HepG2 (cell line): ENCODE results near the gene APBA1. TPM values are rescaled to one million over a fixed set of nuclear protein-coding genes. Genes with fewer than 3 reads are reported as not detected.

Source experiments
- EP300 ChIP-seq, 3 experiments: sonication (generic) in 1 of 3; formaldehyde crosslinking in 1 of 3; IDR thresholded peaks; 2 replicates each; pipeline versions ENCODE4 v1.5.1 to v1.6.1; 2011 to 2020; ENCODE audit warnings: low read depth in 2 of 3, low read length in 2 of 3, borderline replicate concordance in 1 of 3, improper control_type of control experiment in 1 of 3, mild to moderate bottlenecking in 1 of 3, missing genetic modification reagents in 1 of 3, moderate library complexity in 1 of 3
- FOSL2 ChIP-seq: sonication (generic); formaldehyde crosslinking; IDR thresholded peaks from 2 replicates; pipeline ENCODE4 v1.4.0; 2020; ENCODE audit warnings: missing genetic modification reagents
- GABPA ChIP-seq, 2 experiments: IDR thresholded peaks; 2 replicates each; pipeline ENCODE4 v1.6.1; 2011 to 2016; ENCODE audit warnings: low read depth in 2 of 2, low read length in 1 of 2, missing biosample characterization in 1 of 2, missing genetic modification characterization in 1 of 2
- GTF3A ChIP-seq: sonication (generic); formaldehyde crosslinking; conservative IDR thresholded peaks from 2 replicates; pipeline ENCODE4 v1.4.0; 2020; ENCODE audit warnings: mild to moderate bottlenecking, missing genetic modification reagents
- HDAC2 ChIP-seq: sonication (generic); formaldehyde crosslinking; IDR thresholded peaks from 2 replicates; pipeline ENCODE4 v1.4.0; 2020; ENCODE audit warnings: missing genetic modification reagents
- HHEX ChIP-seq: IDR thresholded peaks from 2 replicates; pipeline ENCODE4 v1.6.1; 2016; ENCODE audit warnings: control low read depth
- KLF15 ChIP-seq: sonication (generic); formaldehyde crosslinking; IDR thresholded peaks from 2 replicates; pipeline ENCODE4 v1.8.1; 2023; ENCODE audit warnings: borderline replicate concordance, mild to moderate bottlenecking, inconsistent platforms, missing genetic modification reagents, mixed read lengths
- NCOR1 ChIP-seq: fragments of 200-600 bp; sonication (generic); IDR thresholded peaks from 2 replicates; pipeline ENCODE4 v1.7.0; 2017; ENCODE audit warnings: antibody characterized with exemption, low read length, borderline replicate concordance
- NFKBIZ ChIP-seq: IDR thresholded peaks from 2 replicates; pipeline ENCODE4 v1.6.1; 2018; ENCODE audit warnings: missing genetic modification reagents, missing compliant biosample characterization
- POLR2A ChIP-seq, 2 experiments: IDR thresholded peaks; 2 replicates each; pipeline ENCODE4 v1.6.1; 2011; ENCODE audit warnings: low read depth in 2 of 2, low read length in 2 of 2, mild to moderate bottlenecking in 1 of 2, moderate library complexity in 1 of 2; ENCODE audit not compliant: insufficient read depth in 1 of 2
- RELA ChIP-seq: sonication (generic); formaldehyde crosslinking; IDR thresholded peaks from 2 replicates; pipeline ENCODE4 v1.4.0; 2020; ENCODE audit warnings: missing genetic modification reagents
- ZC3H4 ChIP-seq: sonication (generic); formaldehyde crosslinking; IDR thresholded peaks from 2 replicates; pipeline ENCODE4 v1.4.0; 2020; ENCODE audit warnings: missing genetic modification reagents, borderline replicate concordance
- ZNF362 ChIP-seq: sonication (generic); formaldehyde crosslinking; IDR thresholded peaks from 2 replicates; pipeline ENCODE4 v1.4.0; 2020; ENCODE audit warnings: missing genetic modification reagents, mild to moderate bottlenecking, borderline replicate concordance
- ZNF484 ChIP-seq: sonication (generic); formaldehyde crosslinking; IDR thresholded peaks from 2 replicates; pipeline ENCODE4 v1.5.1; 2020; ENCODE audit warnings: mild to moderate bottlenecking, low read depth, missing genetic modification reagents, borderline replicate concordance
- ZNF496 ChIP-seq: sonication (generic); formaldehyde crosslinking; IDR thresholded peaks from 2 replicates; pipeline ENCODE4 v1.8.1; 2023; ENCODE audit warnings: mild to moderate bottlenecking, moderate library complexity, missing genetic modification reagents; ENCODE audit not compliant: insufficient replicate concordance
- ZNF614 ChIP-seq: IDR thresholded peaks from 2 replicates; pipeline ENCODE4 v1.6.1; 2018; ENCODE audit warnings: missing biosample characterization, missing genetic modification reagents, inconsistent platforms, borderline replicate concordance
- ZNF749 ChIP-seq: sonication (generic); formaldehyde crosslinking; IDR thresholded peaks from 2 replicates; pipeline ENCODE4 v1.8.0; 2022; ENCODE audit warnings: mild to moderate bottlenecking, missing genetic modification reagents, moderate library complexity, borderline replicate concordance
- ZNF781 ChIP-seq: sonication (generic); formaldehyde crosslinking; IDR thresholded peaks from 2 replicates; pipeline ENCODE4 v1.5.1; 2020; ENCODE audit warnings: borderline replicate concordance, mild to moderate bottlenecking, missing genetic modification reagents; ENCODE audit errors: not compliant biosample characterization
- ZSCAN20 ChIP-seq: sonication (generic); formaldehyde crosslinking; IDR thresholded peaks from 2 replicates; pipeline ENCODE4 v1.4.0; 2020; ENCODE audit warnings: missing genetic modification reagents, mild to moderate bottlenecking, borderline replicate concordance
- polyA plus RNA-seq, 8 experiments: library from polyadenylated mRNA; depleted of rRNA in 3 of 8; stranded (reverse) in 7 of 8; unstranded in 1 of 8; fragments of >200 nt; fragmentation: Illumina TruSeq in 4 of 8; extraction: Trizol in 4 of 8; gene quantifications; 2 replicates each; pipeline versions ENCODE4 v1.2.1 to v1.2.3, GENCODE V29; 2011 to 2016; ENCODE audit warnings: low read depth in 4 of 8, missing spikeins in 1 of 8, mixed read lengths in 1 of 8; ENCODE audit not compliant: insufficient read depth in 1 of 8
- total RNA-seq, 5 experiments: library from RNA; depleted of rRNA; stranded (reverse); fragments of >200 nt; fragmentation: Illumina TruSeq; extraction: Trizol; gene quantifications; 2 replicates each; pipeline ENCODE4 v1.2.3, GENCODE V29; 2016; ENCODE audit warnings: low read depth in 1 of 5
- TF ChIP-seq, protein P1 (sequence below): sonication (generic); formaldehyde crosslinking; IDR thresholded peaks from 2 replicates; pipeline ENCODE4 v1.4.0; 2020; ENCODE audit warnings: missing genetic modification reagents; ENCODE audit errors: not compliant biosample characterization
- TF ChIP-seq, protein P2 (sequence below): IDR thresholded peaks from 2 replicates; pipeline ENCODE4 v1.6.1; 2016; ENCODE audit warnings: low read depth, borderline replicate concordance
- TF ChIP-seq, protein P3 (sequence below): IDR thresholded peaks from 2 replicates; pipeline ENCODE4 v1.6.1; 2018; ENCODE audit warnings: missing genetic modification reagents, mild to moderate bottlenecking, missing compliant biosample characterization

Gene APBA1
- total and polyA plus RNA-seq, 2 of the 13 experiments (the other 11 are each of a cell fraction or from before 2014, with no cell fraction given) = 0.15 TPM; not detected in 1

DNA sequence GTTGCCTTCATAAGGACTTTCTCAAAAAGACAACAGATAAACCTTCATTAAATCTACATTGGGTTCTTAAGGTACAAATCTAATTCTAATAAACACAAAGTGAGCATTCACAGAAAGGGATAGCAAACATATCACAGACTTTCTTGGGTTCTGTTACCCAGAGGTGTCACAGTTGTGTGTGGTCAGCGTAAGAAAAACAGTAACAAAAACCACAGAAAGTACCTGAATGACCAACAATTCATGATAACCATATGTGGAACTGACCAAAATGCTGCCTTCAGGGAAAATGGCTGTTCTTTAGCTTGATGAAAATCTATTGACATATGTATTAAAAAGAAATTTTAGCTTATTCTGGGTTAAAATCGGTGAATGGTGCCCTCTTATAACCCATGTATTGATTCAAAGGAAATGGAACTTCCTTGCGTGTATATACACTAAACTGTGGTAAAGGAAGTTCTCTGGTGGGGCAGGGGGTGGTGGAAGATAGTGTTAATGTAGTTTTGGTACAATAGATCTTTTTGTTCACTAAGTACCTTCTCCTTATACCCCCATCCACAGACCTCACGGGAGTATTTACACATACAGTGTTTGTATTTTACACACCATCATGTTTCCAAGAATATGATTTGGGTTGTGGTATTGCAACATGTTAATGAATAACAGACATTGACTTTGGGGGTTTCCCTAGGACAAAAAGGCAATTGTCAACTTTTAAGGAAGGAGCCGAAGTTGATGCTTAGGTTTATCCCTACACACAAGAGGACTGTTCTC is 152.5 kb downstream of the APBA1 start (continued):
- TF ChIP-seq ZNF749 (CRISPR knock-in tag) (no peak), POLR2A (IDR thresholded peaks at IDR 0.05; ENCODE audit: insufficient read depth in 1 of 2, low read depth in 2 of 2, low read length in 2 of 2) (no peak), ZNF362 (CRISPR knock-in tag) (peak; percentile 29; the same call in 1 of the 2 replicates), ZNF614 (CRISPR knock-in tag) (no peak), GABPA (IDR thresholded peaks at IDR 0.05; ENCODE audit: low read depth, low read length) (no peak), GABPA (CRISPR knock-in tag; IDR thresholded peaks at IDR 0.05; ENCODE audit: low read depth) (no peak), HHEX (CRISPR knock-in tag) (no peak), ZNF496 (CRISPR knock-in tag) (no peak), KLF15 (no peak), FOSL2 (CRISPR knock-in tag) (peak; percentile 28; the same call in 1 of the 2 replicates), EP300 (IDR thresholded peaks at IDR 0.05; ENCODE audit: low read depth in 2 of 2, low read length in 2 of 2) (peak in 1 of 2 experiments; percentile 87; a peak in 2 of 4 replicates), EP300 (CRISPR knock-in tag; IDR thresholded peaks at IDR 0.05; ENCODE audit: borderline replicate concordance) (peak; percentile 84; the same call in 1 of the 2 replicates), NCOR1 (peak; percentile 64; the same call in 1 of the 2 replicates), GTF3A (CRISPR knock-in tag) (no peak), ZNF484 (CRISPR knock-in tag) (no peak), ZSCAN20 (CRISPR knock-in tag) (no peak), ZNF781 (CRISPR knock-in tag) (no peak), HDAC2 (CRISPR knock-in tag) (peak; percentile 77), ZC3H4 (CRISPR knock-in tag) (no peak), RELA (CRISPR knock-in tag) (peak; percentile 62; the same call in 1 of the 2 replicates), NFKBIZ (CRISPR knock-in tag) (peak; percentile 93; the same call in 1 of the 2 replicates)
- TF ChIP-seq, protein P1, sequence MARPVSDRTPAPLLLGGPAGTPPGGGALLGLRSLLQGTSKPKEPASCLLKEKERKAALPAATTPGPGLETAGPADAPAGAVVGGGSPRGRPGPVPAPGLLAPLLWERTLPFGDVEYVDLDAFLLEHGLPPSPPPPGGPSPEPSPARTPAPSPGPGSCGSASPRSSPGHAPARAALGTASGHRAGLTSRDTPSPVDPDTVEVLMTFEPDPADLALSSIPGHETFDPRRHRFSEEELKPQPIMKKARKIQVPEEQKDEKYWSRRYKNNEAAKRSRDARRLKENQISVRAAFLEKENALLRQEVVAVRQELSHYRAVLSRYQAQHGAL (CRISPR knock-in tag) = no peak
- TF ChIP-seq, protein P2, sequence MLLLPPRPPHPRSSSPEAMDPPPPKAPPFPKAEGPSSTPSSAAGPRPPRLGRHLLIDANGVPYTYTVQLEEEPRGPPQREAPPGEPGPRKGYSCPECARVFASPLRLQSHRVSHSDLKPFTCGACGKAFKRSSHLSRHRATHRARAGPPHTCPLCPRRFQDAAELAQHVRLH (CRISPR knock-in tag) = no peak
- TF ChIP-seq, protein P3, sequence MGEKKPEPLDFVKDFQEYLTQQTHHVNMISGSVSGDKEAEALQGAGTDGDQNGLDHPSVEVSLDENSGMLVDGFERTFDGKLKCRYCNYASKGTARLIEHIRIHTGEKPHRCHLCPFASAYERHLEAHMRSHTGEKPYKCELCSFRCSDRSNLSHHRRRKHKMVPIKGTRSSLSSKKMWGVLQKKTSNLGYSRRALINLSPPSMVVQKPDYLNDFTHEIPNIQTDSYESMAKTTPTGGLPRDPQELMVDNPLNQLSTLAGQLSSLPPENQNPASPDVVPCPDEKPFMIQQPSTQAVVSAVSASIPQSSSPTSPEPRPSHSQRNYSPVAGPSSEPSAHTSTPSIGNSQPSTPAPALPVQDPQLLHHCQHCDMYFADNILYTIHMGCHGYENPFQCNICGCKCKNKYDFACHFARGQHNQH (CRISPR knock-in tag) = no peak
